Astrocyte (in vitro differentiated cells and primary cell): ENCODE measurements around the gene RENBP. TPM values are rescaled to one million over a fixed set of nuclear protein-coding genes. Genes with fewer than 3 reads are reported as not detected.

ENCODE experiments used
- DNase-seq: peaks from one replicate; pipeline ENCODE4 v3.0.0-alpha.2; 2010; ENCODE audit warnings: low read depth
- FAIRE-seq: peaks from 2 replicates; lab custom pipeline; 2011; peaks lifted over from hg19 to GRCh38; lab: Jason Lieb, UNC
- H2AFZ ChIP-seq: 2 replicates; pipeline ENCODE4 v1.6.0; 2012; ENCODE audit warnings: low read depth, low read length, inconsistent platforms
- H3K27ac ChIP-seq: 2 replicates; pipeline ENCODE4 v1.5.1; 2011; ENCODE audit warnings: low read depth, low read length, inconsistent platforms
- H3K27me3 ChIP-seq: 2 replicates; pipeline ENCODE4 v1.6.0; 2011; ENCODE audit warnings: low read length, inconsistent platforms; ENCODE audit not compliant: insufficient read depth
- H3K36me3 ChIP-seq: 2 replicates; pipeline ENCODE4 v1.5.1; 2011; ENCODE audit warnings: low read length, inconsistent platforms; ENCODE audit not compliant: insufficient read depth
- H3K4me1 ChIP-seq: 2 replicates; pipeline ENCODE4 v1.5.1; 2011; ENCODE audit warnings: low read length, inconsistent platforms; ENCODE audit not compliant: insufficient read depth
- H3K4me2 ChIP-seq: 2 replicates; pipeline ENCODE4 v1.6.0; 2012; ENCODE audit warnings: low read length, inconsistent platforms
- H3K4me3 ChIP-seq: 2 replicates; pipeline ENCODE4 v1.5.1; 2011; ENCODE audit warnings: low read depth, mild to moderate bottlenecking, low read length, inconsistent platforms; ENCODE audit not compliant: insufficient read depth
- H3K79me2 ChIP-seq: 2 replicates; pipeline ENCODE4 v1.6.0; 2012; ENCODE audit warnings: mild to moderate bottlenecking, low read length, inconsistent platforms; ENCODE audit not compliant: insufficient read depth
- H3K9ac ChIP-seq: 2 replicates; pipeline ENCODE4 v1.6.0; 2012; ENCODE audit warnings: mild to moderate bottlenecking, low read length, inconsistent platforms
- H3K9me3 ChIP-seq: 2 replicates; pipeline ENCODE4 v1.5.1; 2012; ENCODE audit warnings: low read depth, mild to moderate bottlenecking, low read length, inconsistent platforms; ENCODE audit not compliant: insufficient read depth
- H4K20me1 ChIP-seq: 2 replicates; pipeline ENCODE4 v1.6.0; 2012; ENCODE audit warnings: low read length, inconsistent platforms; ENCODE audit not compliant: insufficient read depth
- H3K27ac Mint-ChIP-seq: one replicate; pipeline ENCODE4 v1.8.0; 2021; ENCODE audit warnings: mild to moderate bottlenecking, mixed read lengths; ENCODE audit not compliant: unreplicated experiment
- H3K27me3 Mint-ChIP-seq: one replicate; pipeline ENCODE4 v1.8.0; 2021; ENCODE audit warnings: low read depth, mixed read lengths; ENCODE audit not compliant: unreplicated experiment
- H3K36me3 Mint-ChIP-seq: one replicate; pipeline ENCODE4 v1.8.0; 2021; ENCODE audit warnings: low read depth, mixed read lengths; ENCODE audit not compliant: unreplicated experiment
- H3K4me1 Mint-ChIP-seq: one replicate; pipeline ENCODE4 v1.8.0; 2021; ENCODE audit warnings: low read depth, mixed read lengths; ENCODE audit not compliant: unreplicated experiment
- H3K4me3 Mint-ChIP-seq: one replicate; pipeline ENCODE4 v1.8.0; 2021; ENCODE audit warnings: mild to moderate bottlenecking, moderate library complexity, mixed read lengths; ENCODE audit not compliant: unreplicated experiment
- H3K9me3 Mint-ChIP-seq: one replicate; pipeline ENCODE4 v1.8.0; 2021; ENCODE audit warnings: mild to moderate bottlenecking, mixed read lengths; ENCODE audit not compliant: unreplicated experiment
- CTCF ChIP-seq: IDR thresholded peaks from 2 replicates; pipeline ENCODE4 v1.5.1; 2011; ENCODE audit warnings: low read depth, mild to moderate bottlenecking, inconsistent platforms, low read length, moderate library complexity; ENCODE audit not compliant: insufficient read depth
- EZH2 ChIP-seq: IDR thresholded peaks from 2 replicates; pipeline ENCODE4 v1.6.1; 2012; ENCODE audit warnings: mild to moderate bottlenecking, low read length, inconsistent platforms; ENCODE audit not compliant: insufficient read depth
- total RNA-seq: library from RNA; stranded (reverse); gene quantifications from 2 replicates; pipeline ENCODE4 v1.2.1, GENCODE V29; 2021

The RENBP gene
- total RNA-seq, 1 donor from 2014 or later = 2.2 TPM

GRCh38 chrX:153939573-153939972, 4.9 kb downstream of the RENBP start:
- Histone ChIP-seq H3K4me2 (no peak overlapping the region), H4K20me1 (no peaks in the 10 kb centered on the region), H2AFZ (no peak overlapping the region), H3K36me3 (no peaks in the 10 kb centered on the region), H3K27ac (no peak overlapping the region), H3K27me3 (no peaks in the 10 kb centered on the region), H3K4me3 (no peak overlapping the region), H3K4me1 (no peaks in the 10 kb centered on the region), H3K79me2 (peaks cover 2% of the 10 kb centered on the region), H3K9me3 (no peaks in the 10 kb centered on the region), H3K9ac (no peak overlapping the region)
- no peaks in the 10 kb centered on the region for H3K27me3 Mint-ChIP-seq
- H3K36me3 Mint-ChIP-seq = no peaks in the 10 kb centered on the region
- FAIRE-seq (no peak), DNase-seq (no peak)
- no peaks in the 10 kb centered on the region for H3K4me1 Mint-ChIP-seq
- H3K4me3 Mint-ChIP-seq = no peak overlapping the region
- TF ChIP-seq CTCF = no peak
- TF ChIP-seq EZH2 = no peak
- H3K9me3 Mint-ChIP-seq = no peaks in the 10 kb centered on the region
- H3K27ac Mint-ChIP-seq = no peak overlapping the region

- H3K27me3 Mint-ChIP-seq = no peaks in the 10 kb centered on the region
- H3K79me2 ChIP-seq = peaks cover 15% of the 10 kb centered on the region
- H3K4me3 ChIP-seq = no peak overlapping the region
- no peaks in the 10 kb centered on the region for H3K27me3 ChIP-seq
- no peaks in the 10 kb centered on the region for H3K4me1 Mint-ChIP-seq
- H3K36me3 Mint-ChIP-seq = no peaks in the 10 kb centered on the region
- no peaks in the 10 kb centered on the region for H3K36me3 ChIP-seq
- H3K4me2 ChIP-seq = no peak overlapping the region
- H3K27ac Mint-ChIP-seq = no peak overlapping the region
- FAIRE-seq (peak; percentile 86), DNase-seq (no peak)
- H3K9me3 ChIP-seq = no peaks in the 10 kb centered on the region
- H4K20me1 ChIP-seq = no peaks in the 10 kb centered on the region
- H3K27ac ChIP-seq = no peak overlapping the region
- no peaks in the 10 kb centered on the region for H3K9me3 Mint-ChIP-seq
- no peak overlapping the region for H3K9ac ChIP-seq
- no peak for TF ChIP-seq CTCF
- TF ChIP-seq EZH2 = no peak
- no peak overlapping the region for H3K4me3 Mint-ChIP-seq
- no peak overlapping the region for H2AFZ ChIP-seq
- H3K4me1 ChIP-seq = peaks cover under 1% of the 10 kb centered on the region
Observed at GRCh38 chrX:153938226-153938786, 6.1 kb downstream of the RENBP start.

GRCh38 chrX:153937056-153937455, 7.4 kb downstream of the RENBP start:
- Mint-ChIP-seq H3K27ac (no peak overlapping the region), H3K36me3 (no peaks in the 10 kb centered on the region), H3K4me3 (no peak overlapping the region), H3K4me1 (no peaks in the 10 kb centered on the region), H3K27me3 (no peaks in the 10 kb centered on the region), H3K9me3 (no peaks in the 10 kb centered on the region)
- H3K4me1 ChIP-seq = peaks cover 4% of the 10 kb centered on the region
- FAIRE-seq (peak; percentile 9), DNase-seq (no peak)
- peaks cover 12% of the 10 kb centered on the region for H4K20me1 ChIP-seq
- no peaks in the 10 kb centered on the region for H3K9me3 ChIP-seq
- no peak overlapping the region for H3K9ac ChIP-seq
- H3K27ac ChIP-seq = no peak overlapping the region
- no peaks in the 10 kb centered on the region for H3K27me3 ChIP-seq
- H3K79me2 ChIP-seq = peaks cover 28% of the 10 kb centered on the region
- H3K4me3 ChIP-seq = no peak overlapping the region
- TF ChIP-seq CTCF (no peak), EZH2 (no peak)
- H3K4me2 ChIP-seq = no peak overlapping the region
- H3K36me3 ChIP-seq = peaks cover 3% of the 10 kb centered on the region
- no peak overlapping the region for H2AFZ ChIP-seq
